GM18861 (cell line): Measurements from ENCODE around the gene ITGBL1.

Source experiments
- ATAC-seq: cut with Tn5 transposase; IDR thresholded peaks from one replicate; pipeline ENCODE4 v1.9.1; 2021; ENCODE audit not compliant: unreplicated experiment

Gene ITGBL1

GRCh38 chr13:101624210-101624922 lies 171.9 kb downstream of the ITGBL1 start:
- ATAC-seq: no peak

GRCh38 chr13:101624981-101625380 lies 172.5 kb downstream of the ITGBL1 start:
- ATAC-seq: no peak

DNA sequence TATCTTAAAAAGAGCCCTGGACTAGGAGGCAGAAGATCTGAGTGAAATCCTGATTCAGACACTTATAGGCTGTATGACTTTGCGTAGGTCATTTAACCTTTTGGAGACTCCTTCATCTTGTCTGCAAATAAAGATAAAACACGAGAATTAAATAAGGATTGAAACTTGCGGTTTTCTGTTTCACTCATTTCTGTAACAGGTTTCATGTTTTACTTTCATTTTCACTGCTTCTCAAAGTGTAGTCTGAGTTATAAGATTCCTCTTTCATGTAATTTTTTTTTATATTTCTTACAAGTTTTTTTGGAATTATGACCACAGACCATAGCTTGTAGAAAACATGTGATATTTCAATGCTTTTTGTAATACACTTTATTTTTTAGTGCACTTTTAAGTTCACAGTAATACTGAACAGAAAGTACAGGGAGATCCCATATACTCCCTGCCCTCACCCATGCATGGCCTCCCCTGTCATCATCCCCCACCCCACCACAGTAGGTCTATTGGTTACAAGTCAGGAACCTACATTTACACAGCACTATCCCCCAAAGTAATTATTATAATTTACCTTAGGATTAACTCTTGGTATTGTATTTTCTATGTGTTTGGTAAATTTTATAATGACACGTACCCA lies 174.6 kb downstream of the ITGBL1 start:
- peak; percentile 96 for ATAC-seq

- ATAC-seq: peak; percentile 22
Measured at GRCh38 chr13:101627556-101627943, 175.1 kb downstream of the ITGBL1 start.

GRCh38 chr13:101628900-101629299 lies 176.4 kb downstream of the ITGBL1 start:
- no peak for ATAC-seq

- no peak for ATAC-seq
Measured at GRCh38 chr13:101631395-101631794, 178.9 kb downstream of the ITGBL1 start.

DNA sequence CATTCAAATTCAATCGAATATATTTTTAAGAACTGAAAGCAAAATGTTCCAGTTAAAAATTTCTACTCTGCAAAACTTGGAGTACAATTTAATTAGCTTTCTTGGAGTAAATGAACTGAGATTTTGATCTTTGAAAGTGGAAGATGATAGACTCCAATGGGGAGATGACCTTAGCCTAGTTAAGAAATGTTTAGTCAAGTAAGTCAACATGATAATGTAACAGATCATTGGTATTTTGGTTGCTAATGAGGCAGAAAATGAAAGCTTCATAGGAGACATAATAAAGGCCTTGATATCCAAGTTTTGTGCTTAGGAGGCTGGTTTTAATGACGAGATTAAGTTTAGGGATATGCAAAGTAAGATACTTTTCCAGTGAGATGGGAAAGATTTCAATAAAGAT lies 181.7 kb downstream of the ITGBL1 start:
- no peak for ATAC-seq

DNA sequence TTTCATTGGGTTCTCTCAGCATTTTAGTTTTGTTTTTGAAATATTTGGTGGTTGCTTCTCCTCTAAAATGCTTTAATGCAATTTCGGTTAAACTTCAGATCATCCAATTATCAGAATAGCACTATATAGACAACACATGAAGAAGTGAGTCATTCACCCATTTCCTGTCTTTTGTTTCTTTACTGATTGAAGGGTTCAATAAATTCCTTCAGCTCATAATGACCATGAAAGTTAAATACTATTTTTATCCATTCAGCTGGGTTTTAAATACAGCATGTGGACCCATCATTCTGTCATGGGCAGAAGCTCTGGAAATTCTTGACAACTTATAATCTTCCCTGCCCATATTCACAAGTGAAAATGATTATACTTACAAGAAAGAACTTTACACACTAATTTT lies 187.2 kb downstream of the ITGBL1 start:
- ATAC-seq: no peak

DNA sequence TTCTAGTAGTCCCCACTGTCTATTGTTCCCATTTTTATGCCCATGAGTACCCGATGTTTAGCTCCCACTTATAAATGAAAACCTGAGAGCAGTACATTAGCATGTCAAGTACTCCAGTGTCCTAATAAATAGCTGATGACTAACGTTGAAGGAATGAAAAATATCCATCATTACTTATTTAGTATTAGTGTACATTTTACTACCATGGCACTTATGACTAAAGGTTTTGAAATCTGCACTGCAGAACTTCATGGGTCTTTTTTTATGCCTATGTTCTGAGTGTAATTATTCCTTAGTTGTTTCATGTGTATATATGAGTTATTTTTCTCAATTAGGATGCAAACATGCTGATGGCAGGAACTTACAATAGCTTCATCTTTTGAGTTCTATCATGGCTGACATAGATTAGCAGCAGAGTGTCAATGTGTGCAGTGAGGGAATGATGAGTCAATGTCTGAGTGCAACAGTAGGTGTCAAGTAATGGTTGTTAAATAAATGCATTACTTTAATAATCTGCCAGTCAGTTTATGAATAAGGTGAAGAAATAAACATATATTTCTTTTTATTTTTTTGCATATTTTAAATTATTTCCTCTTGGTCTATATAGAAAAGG lies 188.4 kb downstream of the ITGBL1 start:
- no peak for ATAC-seq

GRCh38 chr13:101645871-101646270 lies 193.4 kb downstream of the ITGBL1 start:
- no peak for ATAC-seq

- no peak for ATAC-seq
Measured at GRCh38 chr13:101647760-101648159, 195.3 kb downstream of the ITGBL1 start.

- no peak for ATAC-seq
Measured at GRCh38 chr13:101648766-101649487, 196.5 kb downstream of the ITGBL1 start.

DNA sequence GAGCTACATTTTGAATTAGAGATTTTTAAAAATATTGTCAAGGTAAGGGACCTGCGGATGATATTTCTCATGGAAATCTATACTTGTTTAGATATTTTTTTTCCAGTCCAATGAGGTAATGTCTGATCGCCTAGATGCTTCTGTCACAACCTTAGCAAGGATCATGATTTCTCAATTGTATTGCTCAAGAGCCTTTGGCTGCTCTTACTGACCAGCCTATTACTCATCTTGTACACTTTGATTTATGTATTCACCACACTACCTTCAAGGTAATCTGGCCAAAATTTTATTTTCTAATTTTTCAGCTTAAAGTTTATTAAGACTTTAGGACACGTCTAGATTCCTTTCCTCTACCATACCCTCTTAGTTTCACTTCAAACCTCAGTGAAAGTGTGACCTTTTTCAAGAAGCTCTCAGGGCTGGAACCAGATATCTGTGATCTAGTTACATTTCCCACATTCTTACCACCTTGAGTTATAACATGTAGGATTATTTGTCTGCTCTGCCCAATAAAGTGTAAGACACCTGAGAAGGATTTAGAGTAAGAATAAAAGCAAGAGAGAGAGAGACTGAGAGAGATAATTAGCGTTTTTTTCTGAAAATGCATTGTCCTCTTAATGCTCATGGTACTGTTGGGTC lies 197.1 kb downstream of the ITGBL1 start:
- no peak for ATAC-seq

DNA sequence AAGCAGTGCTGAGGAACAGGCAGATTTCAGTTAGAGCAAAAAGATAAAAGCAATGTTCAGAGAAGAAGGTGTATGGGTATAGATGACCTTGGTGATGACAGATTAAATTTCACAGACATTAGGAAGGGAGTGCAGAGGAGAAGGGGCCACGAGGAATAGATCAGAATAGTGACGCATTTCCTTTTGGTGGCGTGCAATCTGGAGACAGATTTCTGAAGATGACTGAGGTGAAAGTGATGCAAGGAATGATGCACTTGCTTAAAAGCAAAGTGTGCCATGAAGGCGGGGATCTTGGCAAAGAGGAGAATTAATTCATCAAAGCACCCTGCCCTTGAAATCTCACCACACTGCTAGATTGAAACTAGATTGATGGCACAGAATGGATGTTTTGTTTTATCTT lies 202.4 kb downstream of the ITGBL1 start:
- no peak for ATAC-seq

GRCh38 chr13:101655435-101655834 lies 203.0 kb downstream of the ITGBL1 start:
- ATAC-seq: peak; percentile 76

- no peak for ATAC-seq
Measured at GRCh38 chr13:101660711-101661110, 208.2 kb downstream of the ITGBL1 start.

DNA sequence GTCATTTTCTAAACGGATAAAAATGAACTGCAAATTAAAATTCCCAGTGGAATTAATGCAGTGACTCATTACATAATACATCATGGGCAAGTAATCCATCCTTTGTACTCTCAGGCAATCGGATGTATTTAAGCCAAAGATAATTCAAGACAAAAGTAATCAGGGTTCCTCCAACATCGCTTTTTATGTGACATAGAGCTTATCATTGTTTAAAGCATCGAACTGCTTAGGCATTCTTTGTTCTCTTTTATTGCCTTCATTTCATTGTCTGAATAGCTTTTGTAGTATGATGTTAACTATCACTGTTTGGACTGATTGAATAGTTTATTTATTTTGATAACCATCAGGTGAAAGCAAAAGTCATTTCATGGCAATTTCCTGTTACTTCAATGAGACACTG lies 209.4 kb downstream of the ITGBL1 start:
- ATAC-seq: no peak

- no peak for ATAC-seq
Measured at GRCh38 chr13:101673360-101674105, 221.1 kb downstream of the ITGBL1 start.

- no peak for ATAC-seq
Measured at GRCh38 chr13:101681834-101682233, 229.4 kb downstream of the ITGBL1 start.

- no peak for ATAC-seq
Measured at GRCh38 chr13:101686003-101686402, 233.5 kb downstream of the ITGBL1 start.

GRCh38 chr13:101690871-101691270 lies 238.4 kb downstream of the ITGBL1 start:
- no peak for ATAC-seq
